ENCODE measurements around the gene MAP1LC3C.

- TF ChIP-seq CTCF (IDR thresholded peaks at IDR 0.05), result no peak
- no peak for TF ChIP-seq POLR2A (IDR thresholded peaks at IDR 0.05; ENCODE audit: low read depth)
Measured at GRCh38 chr1:241979926-241980325, 19.0 kb downstream of the MAP1LC3C start.
